OCI-M2 (cell line): ENCODE measurements around the gene PPM1H.

Source experiments
- DNase-seq: peaks from one replicate; lab custom pipeline; 2025; ENCODE audit not compliant: unreplicated experiment; lab: John Stamatoyannopoulos, UW

Gene PPM1H

GRCh38 chr12:62802321-62802720 is 132.6 kb downstream of the PPM1H start:
- DNase-seq, result no peak

- no peak for DNase-seq
Measured at GRCh38 chr12:62801796-62802195, 133.2 kb downstream of the PPM1H start.

DNA sequence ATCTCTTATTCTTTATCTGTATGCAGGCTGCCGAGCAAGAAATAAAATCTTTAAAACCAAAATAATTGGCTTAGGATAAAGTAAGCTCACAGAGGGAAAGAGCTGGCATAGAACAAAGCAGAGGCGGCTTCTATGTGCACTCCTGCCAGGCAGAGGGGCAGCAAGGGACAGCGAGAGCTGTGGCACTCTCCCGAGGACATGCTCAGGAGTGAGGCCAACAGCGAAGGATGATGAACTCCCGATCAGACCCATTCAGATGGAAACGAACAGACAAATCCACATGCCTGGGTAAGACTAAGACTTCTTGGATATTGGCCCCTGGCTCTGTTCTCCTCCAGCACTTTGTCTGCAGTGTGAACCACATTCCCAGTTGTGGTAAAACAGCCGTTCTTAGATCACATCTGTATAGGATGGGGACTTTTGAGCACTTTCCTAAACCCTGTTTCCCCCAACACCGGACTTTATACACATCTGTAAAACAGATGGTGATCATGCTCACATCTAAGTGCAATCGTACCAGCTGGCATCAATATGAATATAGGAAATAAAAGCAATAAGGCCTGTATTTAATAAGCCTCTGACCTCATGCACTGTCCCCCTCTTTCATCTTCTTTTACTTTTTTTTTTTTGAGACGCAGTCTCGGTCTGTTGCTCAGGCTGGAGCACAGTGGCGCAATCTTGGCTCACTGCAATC is 134.1 kb downstream of the PPM1H start:
- no peak for DNase-seq

- DNase-seq, result no peak
Measured at GRCh38 chr12:62799766-62800406, 135.1 kb downstream of the PPM1H start.

DNA sequence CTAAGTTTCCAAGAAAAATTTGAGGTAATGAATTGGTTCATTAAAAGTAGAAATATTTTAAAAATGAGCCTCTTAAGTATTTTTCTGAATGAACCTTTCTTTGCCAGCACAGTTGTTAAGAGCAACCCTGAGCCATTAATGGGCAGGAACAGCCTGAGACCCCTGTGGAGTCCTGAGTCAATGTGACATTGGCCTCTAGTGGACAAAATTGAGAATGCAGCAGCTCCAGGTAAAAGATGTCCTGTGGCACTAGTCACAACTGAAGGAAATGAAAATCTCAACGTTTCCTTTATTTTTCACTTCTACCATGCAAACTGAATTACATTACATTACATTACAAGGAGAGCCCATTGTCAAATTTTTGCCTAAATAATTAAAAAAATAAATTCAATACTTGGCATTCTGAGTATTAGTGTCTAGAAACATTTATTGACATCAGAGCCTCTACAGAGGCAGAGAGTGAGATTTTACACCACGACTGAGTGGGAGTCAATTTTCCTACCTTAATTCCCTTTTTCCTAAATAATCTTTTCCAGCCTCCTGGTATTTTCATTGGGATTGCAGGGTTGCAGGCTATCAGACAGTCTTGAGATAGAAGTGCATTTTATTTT is 135.7 kb downstream of the PPM1H start:
- DNase-seq, result no peak

GRCh38 chr12:62794218-62794583 is 140.7 kb downstream of the PPM1H start:
- DNase-seq, result no peak

GRCh38 chr12:62793256-62794217 is 141.4 kb downstream of the PPM1H start:
- DNase-seq, result peak; percentile 86

- no peak for DNase-seq
Measured at GRCh38 chr12:62792236-62792870, 142.6 kb downstream of the PPM1H start.

DNA sequence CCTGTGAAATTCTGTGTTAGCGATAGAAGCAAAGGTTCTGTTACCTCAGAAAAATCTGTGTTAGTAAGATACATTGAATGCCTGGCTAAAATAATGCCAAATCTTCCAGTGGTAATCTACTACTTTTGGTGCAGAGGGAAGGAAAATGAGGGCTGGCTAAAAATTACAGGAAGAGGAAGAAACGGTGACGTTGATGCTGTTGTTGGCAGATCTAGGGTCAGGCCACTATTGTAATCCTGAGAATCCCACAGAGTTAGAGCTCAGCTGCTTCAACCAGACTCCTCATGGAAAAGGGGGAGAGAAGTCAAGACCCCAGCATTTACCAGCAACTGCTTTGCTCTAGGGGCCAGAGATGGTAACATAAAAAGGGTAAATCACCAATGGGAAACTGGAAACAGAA is 145.1 kb downstream of the PPM1H start:
- no peak for DNase-seq

GRCh38 chr12:62787611-62788010 is 147.3 kb downstream of the PPM1H start:
- DNase-seq, result no peak

GRCh38 chr12:62787023-62787422 is 147.9 kb downstream of the PPM1H start:
- no peak for DNase-seq

DNA sequence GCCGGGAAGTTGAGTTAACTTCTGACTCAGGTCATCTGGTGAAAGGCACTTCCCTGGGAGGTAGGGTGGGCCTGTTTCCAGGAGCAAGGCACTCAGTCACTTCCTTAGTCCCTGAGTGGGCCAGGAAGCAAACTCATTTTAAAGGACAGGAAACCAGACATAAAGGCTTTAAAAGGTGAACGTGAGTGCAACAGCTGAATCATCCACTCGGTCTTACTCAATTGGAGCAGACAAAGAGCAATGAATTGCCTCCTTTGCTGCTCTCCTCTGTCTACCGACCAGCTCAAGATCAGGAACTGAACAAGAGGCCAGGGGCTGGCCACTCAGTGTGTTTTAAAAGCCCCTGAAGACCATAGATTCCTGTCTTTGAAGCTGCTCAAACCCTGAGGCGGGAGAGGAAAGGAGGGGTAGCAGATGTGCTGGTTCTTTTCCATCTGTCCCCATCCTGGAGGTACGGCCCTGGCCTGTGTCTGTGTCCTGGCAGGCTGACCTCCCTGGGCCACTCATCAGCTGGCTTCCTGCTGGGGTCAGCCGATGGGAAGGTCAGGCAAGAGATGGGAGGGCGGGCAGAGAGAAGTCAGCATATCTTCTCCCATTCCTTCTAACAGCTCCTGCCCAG is 148.9 kb downstream of the PPM1H start:
- DNase-seq, result no peak

DNA sequence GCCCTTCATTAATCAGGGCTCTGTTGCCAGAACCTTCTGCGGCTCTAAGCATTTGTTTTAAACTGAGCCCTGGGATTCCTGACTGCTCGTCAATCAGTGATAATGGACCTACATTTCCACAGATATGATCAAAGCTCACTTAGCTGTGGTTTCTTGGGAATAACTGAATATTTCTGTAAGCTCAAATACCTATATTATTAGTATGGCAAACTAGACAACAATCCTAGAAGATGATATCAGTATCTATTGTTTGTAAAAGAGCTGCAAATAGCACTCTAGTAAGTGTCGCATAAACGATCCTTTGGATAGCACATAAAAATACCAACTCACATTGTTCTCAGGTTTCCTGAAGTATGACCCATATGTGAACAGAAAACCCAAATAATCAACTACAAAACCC is 150.4 kb downstream of the PPM1H start:
- DNase-seq, result no peak

GRCh38 chr12:62783881-62784280 is 151.1 kb downstream of the PPM1H start:
- DNase-seq, result no peak

- DNase-seq, result no peak
Measured at GRCh38 chr12:62781136-62781880, 153.6 kb downstream of the PPM1H start.

- DNase-seq, result no peak
Measured at GRCh38 chr12:62779488-62779887, 155.5 kb downstream of the PPM1H start.

DNA sequence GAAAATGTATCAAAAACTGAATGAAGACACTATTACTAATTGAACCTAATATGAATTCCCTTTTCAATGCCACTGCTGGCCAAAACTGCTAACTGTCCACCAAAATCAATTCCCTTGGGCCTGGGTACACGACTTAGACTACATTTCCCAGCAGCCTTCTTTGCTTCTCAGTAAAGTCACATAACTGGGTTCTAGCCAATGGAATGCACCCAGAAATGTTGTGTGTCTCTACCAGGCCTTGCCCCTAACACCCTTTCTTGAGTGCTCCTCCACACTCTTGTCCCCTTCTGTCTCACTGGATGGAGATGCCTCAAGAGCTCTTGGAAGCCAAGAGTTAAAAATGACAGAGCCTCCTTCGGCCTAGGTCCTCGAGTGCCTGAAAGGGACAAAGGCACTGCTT is 156.8 kb downstream of the PPM1H start:
- DNase-seq, result no peak

- DNase-seq, result no peak
Measured at GRCh38 chr12:62776997-62777396, 158.0 kb downstream of the PPM1H start.

DNA sequence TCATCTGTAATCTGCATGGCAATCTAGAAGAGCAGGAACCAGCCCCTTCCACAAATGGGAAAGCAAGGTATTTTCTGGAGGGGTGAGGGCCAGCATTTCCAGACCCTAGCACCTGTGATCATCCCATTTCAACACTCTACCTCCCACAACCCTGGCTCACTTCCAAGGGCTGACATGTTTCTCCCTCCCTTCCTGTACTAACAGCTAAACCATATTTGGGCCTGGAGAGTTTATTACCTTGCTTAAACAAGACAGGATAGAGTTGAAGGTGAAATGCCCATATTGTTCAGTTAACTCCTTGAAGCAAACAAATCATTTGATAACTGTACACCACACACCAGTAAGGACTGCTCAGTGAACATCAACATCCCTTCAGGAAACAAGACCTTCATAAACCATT is 158.4 kb downstream of the PPM1H start:
- DNase-seq, result no peak

- DNase-seq, result no peak
Measured at GRCh38 chr12:62774794-62775193, 160.2 kb downstream of the PPM1H start.
